GM21737 (cell line): Measurements from ENCODE around the gene C5AR1.
"Not testable (repeated sequence)": the region's sequence is repeated elsewhere in the genome, so short reads cannot be mapped to it uniquely, and the experiment has no call there.

ENCODE experiments used
- ATAC-seq: cut with Tn5 transposase; IDR thresholded peaks from one replicate; pipeline ENCODE4 v1.9.1; 2021; ENCODE audit warnings: mild to moderate bottlenecking, moderate library complexity; ENCODE audit not compliant: unreplicated experiment

C5AR1 gene

DNA sequence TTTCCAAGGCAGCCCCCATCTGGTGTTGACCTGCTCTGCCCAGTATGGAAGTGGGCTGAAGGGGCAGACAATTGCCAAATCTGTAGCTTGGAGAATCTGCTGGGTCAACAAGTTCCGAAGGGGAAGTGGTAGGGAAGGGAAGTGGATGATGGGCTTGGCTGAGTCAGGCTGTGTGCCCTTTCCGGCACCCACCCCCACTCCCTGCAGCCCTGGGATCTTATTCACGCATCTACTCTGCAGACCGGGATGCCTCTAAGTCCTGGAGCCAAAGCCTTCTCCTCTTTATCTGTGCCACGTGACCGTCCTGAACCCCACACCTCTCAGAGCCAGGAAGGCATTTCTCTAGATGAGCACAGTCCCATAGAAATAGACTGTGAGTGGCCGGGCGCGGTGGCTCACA lies 14.8 kb downstream of the C5AR1 start:
- ATAC-seq: no peak

GRCh38 chr19:47330466-47330869 lies 20.8 kb downstream of the C5AR1 start:
- no peak for ATAC-seq

GRCh38 chr19:47331490-47331889 lies 21.8 kb downstream of the C5AR1 start:
- ATAC-seq: no peak

GRCh38 chr19:47331931-47332547 lies 22.4 kb downstream of the C5AR1 start, which contains the start of gene C5AR2:
TSS of gene C5AR2 (plus strand) at chr19:47332175. CDS start at chr19:47340800, 8,625 bp downstream.
- no peak for ATAC-seq

DNA sequence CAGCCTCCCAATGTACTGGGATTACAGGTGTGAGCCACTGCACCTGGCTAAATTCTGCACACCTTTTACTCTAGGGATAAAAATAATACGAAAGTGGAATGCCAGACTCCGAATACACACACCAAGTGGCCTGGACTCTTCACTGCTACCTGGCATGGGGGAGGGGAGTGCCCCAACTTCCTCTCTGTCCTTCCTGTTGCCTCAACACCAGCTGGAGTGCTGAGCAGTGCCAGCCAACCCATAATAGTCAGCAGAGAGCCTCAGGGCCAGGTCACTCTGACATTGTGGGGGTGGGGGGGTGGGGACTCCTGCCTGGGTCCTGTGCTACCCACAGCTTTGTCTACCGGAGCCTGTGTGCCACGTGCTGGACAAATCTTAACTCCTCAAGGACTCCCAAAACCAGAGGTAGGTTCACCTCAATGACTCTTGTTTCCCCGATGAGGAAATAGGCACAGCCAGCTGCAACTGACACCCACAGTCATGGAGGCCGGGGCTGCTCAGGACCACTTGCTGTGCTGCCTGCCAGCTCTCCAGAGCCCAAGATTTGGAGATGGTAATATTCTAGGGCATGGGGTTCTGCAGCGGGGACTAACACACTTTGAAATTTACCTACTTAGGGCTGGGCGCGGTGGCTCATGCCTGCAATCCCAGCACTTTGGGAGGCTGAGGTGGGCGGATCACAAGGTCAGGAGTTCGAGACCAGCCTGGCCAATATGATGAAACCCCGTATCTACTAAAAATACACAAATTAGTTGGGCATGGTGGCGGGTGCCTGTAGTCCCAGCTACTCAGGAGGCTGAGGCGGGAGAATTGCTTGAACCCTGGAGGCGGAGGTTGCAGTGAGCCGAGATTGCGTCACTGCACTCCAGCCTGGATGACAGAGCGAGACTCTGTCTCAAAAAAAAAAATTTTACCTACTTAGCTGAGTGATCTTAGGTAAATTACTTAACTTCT lies 27.4 kb downstream of the C5AR1 start:
- not testable (repeated sequence) for ATAC-seq

GRCh38 chr19:47339196-47339880 lies 29.7 kb downstream of the C5AR1 start:
- ATAC-seq: no peak

GRCh38 chr19:47340477-47341208 lies 31.0 kb downstream of the C5AR1 start:
- ATAC-seq: no peak

DNA sequence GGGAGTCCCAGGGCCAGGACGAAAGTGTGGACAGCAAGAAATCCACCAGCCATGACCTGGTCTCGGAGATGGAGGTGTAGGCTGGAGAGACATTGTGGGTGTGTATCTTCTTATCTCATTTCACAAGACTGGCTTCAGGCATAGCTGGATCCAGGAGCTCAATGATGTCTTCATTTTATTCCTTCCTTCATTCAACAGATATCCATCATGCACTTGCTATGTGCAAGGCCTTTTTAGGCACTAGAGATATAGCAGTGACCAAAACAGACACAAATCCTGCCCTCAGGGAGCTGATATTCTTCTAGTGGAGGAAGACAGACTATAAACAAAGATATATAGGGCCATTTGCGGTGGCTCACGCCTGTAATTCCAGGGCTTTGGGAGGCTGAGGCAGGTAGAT lies 32.1 kb downstream of the C5AR1 start:
- ATAC-seq: no peak

DNA sequence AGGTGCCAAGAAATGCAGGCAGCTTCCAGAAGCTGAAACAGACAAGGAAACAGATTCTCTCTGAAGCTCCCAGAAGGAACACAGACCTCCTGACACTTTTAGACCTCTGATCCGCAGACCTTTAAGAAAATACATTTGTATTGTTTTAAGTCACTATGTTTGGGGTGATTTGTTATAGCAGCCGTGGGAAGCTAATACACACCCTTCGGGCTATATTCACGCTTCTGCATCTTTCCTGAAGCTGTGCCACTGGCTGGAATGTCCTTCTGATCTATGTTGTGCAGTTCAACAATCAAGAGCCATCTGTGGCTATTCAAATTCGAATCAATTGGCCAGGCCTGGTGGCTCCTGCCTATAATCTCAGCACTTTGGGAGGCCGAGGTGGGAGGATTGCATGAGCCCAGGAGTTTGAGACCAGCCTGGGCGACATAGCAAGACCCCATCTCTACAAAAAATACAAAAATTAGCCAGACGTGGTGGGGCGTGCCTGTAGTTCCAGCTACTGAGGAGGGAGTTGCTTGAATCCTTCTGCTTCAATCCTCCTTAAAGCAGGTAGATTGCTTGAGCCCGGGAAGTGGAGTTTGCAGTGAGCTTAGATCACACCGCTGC lies 33.6 kb downstream of the C5AR1 start:
- no peak for ATAC-seq

DNA sequence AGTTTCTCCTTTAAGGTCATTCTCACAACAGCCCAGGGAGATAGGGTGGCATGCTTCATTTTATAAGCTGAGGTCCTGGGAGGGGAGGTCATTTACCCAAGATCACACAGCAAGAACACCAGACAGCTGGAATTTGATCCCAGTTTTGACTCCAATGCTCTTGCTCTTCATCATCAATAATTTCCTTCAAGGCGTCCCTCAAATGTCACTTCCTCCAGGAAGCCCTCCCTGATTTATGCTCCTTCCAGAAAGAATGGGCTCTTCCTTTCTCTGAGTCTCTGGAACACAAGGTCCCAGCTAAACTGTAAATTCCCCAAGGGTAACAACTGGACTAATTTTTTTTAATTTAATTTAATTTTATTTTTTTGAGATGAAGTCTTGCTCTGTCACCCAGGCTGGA lies 34.8 kb downstream of the C5AR1 start:
- ATAC-seq: no peak

- ATAC-seq: not testable (repeated sequence)
Measured at GRCh38 chr19:47346024-47346423, 36.4 kb downstream of the C5AR1 start.

- peak; percentile 88 for ATAC-seq
Measured at GRCh38 chr19:47348819-47349795, 39.4 kb downstream of the C5AR1 start, which contains the start of gene DHX34. TSS of gene DHX34 (plus strand) at chr19:47349315. CDS start at chr19:47353031, 3,716 bp downstream.

GRCh38 chr19:47350630-47351029 lies 41.0 kb downstream of the C5AR1 start:
- no peak for ATAC-seq

GRCh38 chr19:47351548-47351947 lies 41.9 kb downstream of the C5AR1 start:
- no peak for ATAC-seq

- no peak for ATAC-seq
Measured at GRCh38 chr19:47352095-47352494, 42.4 kb downstream of the C5AR1 start.

DNA sequence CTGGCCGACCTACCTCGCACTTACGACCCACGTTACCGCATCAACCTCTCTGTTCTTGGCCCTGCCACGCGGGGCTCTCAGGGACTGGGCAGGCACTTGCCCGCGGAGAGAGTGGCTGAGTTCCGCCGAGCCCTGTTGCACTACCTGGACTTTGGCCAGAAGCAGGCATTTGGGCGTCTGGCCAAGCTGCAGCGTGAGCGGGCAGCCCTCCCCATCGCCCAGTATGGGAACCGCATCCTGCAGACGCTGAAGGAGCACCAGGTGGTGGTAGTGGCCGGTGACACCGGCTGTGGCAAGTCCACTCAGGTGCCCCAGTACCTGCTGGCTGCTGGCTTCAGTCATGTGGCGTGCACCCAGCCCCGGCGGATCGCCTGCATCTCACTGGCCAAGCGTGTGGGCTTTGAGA lies 43.6 kb downstream of the C5AR1 start:
- ATAC-seq: no peak

- no peak for ATAC-seq
Measured at GRCh38 chr19:47356900-47357299, 47.2 kb downstream of the C5AR1 start.

DNA sequence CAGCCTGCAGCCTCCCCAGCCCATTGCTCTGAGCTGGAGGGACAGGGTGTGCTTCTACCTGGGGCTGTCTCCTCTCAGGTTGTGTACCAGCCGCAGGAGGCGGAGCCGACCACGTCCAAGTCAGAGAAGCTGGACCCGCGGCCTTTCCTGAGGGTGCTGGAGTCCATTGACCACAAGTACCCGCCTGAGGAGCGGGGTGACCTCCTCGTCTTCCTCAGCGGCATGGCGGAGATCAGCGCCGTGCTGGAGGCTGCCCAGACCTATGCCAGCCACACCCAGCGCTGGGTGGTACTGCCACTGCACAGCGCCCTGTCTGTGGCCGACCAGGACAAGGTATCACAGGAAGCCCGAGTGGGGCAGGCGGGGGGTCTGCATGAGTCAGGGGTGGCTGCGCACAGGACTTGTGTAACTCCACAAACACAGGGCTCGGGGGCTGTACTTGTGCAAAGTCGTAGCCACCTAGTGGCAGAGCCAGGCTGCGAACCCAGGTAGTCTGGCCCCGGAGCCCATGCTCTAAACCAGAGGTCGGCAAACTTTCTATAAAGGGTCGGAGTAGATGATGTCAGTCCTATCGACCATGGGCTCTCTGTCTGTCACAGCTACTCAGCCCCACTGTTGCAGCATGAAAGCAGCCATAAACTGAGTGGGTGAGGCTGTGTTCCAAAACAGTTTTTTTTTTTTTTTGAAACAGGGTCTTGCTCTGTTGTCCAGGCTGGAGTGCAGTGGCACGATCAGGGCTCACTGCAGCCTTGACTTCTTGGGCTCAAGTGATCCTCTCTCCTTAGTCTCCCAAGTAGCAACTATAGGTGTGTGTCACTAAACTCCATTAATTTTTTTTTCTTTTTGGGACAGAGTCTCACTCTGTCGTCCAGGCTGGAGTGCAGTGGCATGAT lies 48.4 kb downstream of the C5AR1 start:
- ATAC-seq: no peak
